ENCODE measurements around the gene MAFG. TPM values are rescaled to one million over a fixed set of nuclear protein-coding genes. Genes with fewer than 3 reads are reported as not detected.

MAFG gene
- total and polyA plus RNA-seq, 2 of the 13 experiments (the other 11 are each of a cell fraction or from before 2014, with no cell fraction given): 14.5 to 20.0 TPM

DNA sequence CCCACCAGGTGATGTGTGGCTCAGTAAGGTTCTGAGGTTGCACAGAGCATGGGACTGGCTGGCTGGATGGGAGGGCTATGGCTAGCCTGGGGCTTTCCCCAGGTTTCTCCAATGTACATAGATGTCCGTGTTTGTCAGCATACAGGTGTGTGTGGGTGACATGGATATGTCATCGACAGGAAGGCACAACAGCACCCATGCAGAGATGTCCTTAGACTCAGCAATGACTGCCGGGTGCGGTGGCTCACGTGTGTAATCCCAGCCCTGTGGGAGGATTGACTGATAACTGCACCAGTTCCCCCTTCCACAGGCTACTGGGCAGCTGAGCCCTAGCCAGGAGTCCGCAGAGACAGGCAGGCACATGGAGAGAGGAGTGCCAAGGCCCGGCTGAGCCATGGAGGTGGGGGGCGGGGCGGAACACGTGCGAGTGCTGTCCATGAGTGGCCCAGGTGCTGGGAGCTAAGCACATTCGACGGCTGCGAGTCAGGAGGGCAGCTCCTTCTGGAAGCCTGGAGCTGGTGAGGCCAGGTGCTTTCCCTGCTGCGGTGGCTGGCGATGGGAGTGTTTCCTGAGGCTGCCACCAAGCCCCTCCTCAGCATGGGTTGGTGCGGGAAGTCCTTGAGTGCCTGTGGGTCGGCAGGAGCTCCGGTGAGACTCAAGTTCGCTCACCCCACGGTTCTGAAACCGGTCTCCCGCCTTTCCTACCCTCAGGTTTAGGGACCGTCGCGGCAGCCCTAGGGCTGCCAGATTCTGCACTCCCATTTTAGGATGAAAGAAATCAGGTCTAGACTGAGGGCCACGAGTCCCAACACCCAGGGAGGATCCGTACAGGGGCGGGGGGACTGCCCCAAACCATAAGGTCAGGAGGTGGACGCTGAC is 49.0 kb upstream of the MAFG start (continued):
- TF ChIP-seq GZF1 (CRISPR knock-in tag; IDR thresholded peaks at IDR 0.05) (no peak), YY1 (IDR thresholded peaks at IDR 0.05; ENCODE audit: insufficient read depth, insufficient replicate concordance, low read depth, low read length) (no peak), ZNF567 (CRISPR knock-in tag; IDR thresholded peaks at IDR 0.05; ENCODE audit: borderline replicate concordance) (no peak), SRF (IDR thresholded peaks at IDR 0.05; ENCODE audit: low read depth, low read length) (no peak), HOXD1 (CRISPR knock-in tag; IDR thresholded peaks at IDR 0.05) (no peak), ZNF383 (CRISPR knock-in tag; IDR thresholded peaks at IDR 0.05; ENCODE audit: borderline replicate concordance) (peak; percentile 41; the same call in 1 of the 2 replicates), ZSCAN21 (CRISPR knock-in tag; IDR thresholded peaks at IDR 0.05; ENCODE audit: borderline replicate concordance) (peak; percentile 63; the same call in 1 of the 2 replicates), ZBTB1 (CRISPR knock-in tag; IDR thresholded peaks at IDR 0.05; ENCODE audit: borderline replicate concordance) (no peak), ZNF354B (CRISPR knock-in tag; IDR thresholded peaks at IDR 0.05) (no peak), DNMT3B (CRISPR knock-in tag; conservative IDR thresholded peaks at IDR 0.05) (no peak), GFI1 (CRISPR knock-in tag; IDR thresholded peaks at IDR 0.05; ENCODE audit: borderline replicate concordance) (no peak), RXRB (CRISPR knock-in tag; IDR thresholded peaks at IDR 0.05; ENCODE audit: borderline replicate concordance) (no peak), MEIS2 (CRISPR knock-in tag; IDR thresholded peaks at IDR 0.05) (no peak; the same call in 1 of the 2 replicates), TAF15 (IDR thresholded peaks at IDR 0.05; ENCODE audit: low read depth, low read length, poor library complexity, severe bottlenecking) (peak; percentile 35), TCF7L2 (IDR thresholded peaks at IDR 0.05; ENCODE audit: low read depth, low read length) (no peak), KAT8 (CRISPR knock-in tag; IDR thresholded peaks at IDR 0.05) (no peak), PAWR (CRISPR knock-in tag; IDR thresholded peaks at IDR 0.05; ENCODE audit: borderline replicate concordance) (0 out of 2 replicates have a peak, but pooled peaks have one; percentile 73)
- TF ChIP-seq, protein P1, sequence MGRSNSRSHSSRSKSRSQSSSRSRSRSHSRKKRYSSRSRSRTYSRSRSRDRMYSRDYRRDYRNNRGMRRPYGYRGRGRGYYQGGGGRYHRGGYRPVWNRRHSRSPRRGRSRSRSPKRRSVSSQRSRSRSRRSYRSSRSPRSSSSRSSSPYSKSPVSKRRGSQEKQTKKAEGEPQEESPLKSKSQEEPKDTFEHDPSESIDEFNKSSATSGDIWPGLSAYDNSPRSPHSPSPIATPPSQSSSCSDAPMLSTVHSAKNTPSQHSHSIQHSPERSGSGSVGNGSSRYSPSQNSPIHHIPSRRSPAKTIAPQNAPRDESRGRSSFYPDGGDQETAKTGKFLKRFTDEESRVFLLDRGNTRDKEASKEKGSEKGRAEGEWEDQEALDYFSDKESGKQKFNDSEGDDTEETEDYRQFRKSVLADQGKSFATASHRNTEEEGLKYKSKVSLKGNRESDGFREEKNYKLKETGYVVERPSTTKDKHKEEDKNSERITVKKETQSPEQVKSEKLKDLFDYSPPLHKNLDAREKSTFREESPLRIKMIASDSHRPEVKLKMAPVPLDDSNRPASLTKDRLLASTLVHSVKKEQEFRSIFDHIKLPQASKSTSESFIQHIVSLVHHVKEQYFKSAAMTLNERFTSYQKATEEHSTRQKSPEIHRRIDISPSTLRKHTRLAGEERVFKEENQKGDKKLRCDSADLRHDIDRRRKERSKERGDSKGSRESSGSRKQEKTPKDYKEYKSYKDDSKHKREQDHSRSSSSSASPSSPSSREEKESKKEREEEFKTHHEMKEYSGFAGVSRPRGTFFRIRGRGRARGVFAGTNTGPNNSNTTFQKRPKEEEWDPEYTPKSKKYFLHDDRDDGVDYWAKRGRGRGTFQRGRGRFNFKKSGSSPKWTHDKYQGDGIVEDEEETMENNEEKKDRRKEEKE (IDR thresholded peaks at IDR 0.05): no peak
- TF ChIP-seq, protein P2, sequence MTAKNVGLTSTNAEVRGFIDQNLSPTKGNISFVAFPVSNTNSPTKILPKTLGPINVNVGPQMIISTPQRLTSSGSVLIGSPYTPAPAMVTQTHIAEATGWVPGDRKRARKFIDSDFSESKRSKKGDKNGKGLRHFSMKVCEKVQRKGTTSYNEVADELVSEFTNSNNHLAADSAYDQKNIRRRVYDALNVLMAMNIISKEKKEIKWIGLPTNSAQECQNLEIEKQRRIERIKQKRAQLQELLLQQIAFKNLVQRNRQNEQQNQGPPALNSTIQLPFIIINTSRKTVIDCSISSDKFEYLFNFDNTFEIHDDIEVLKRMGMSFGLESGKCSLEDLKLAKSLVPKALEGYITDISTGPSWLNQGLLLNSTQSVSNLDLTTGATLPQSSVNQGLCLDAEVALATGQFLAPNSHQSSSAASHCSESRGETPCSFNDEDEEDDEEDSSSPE (CRISPR knock-in tag; IDR thresholded peaks at IDR 0.05): peak; percentile 44; the same call in 1 of the 2 replicates
- TF ChIP-seq, protein P3, sequence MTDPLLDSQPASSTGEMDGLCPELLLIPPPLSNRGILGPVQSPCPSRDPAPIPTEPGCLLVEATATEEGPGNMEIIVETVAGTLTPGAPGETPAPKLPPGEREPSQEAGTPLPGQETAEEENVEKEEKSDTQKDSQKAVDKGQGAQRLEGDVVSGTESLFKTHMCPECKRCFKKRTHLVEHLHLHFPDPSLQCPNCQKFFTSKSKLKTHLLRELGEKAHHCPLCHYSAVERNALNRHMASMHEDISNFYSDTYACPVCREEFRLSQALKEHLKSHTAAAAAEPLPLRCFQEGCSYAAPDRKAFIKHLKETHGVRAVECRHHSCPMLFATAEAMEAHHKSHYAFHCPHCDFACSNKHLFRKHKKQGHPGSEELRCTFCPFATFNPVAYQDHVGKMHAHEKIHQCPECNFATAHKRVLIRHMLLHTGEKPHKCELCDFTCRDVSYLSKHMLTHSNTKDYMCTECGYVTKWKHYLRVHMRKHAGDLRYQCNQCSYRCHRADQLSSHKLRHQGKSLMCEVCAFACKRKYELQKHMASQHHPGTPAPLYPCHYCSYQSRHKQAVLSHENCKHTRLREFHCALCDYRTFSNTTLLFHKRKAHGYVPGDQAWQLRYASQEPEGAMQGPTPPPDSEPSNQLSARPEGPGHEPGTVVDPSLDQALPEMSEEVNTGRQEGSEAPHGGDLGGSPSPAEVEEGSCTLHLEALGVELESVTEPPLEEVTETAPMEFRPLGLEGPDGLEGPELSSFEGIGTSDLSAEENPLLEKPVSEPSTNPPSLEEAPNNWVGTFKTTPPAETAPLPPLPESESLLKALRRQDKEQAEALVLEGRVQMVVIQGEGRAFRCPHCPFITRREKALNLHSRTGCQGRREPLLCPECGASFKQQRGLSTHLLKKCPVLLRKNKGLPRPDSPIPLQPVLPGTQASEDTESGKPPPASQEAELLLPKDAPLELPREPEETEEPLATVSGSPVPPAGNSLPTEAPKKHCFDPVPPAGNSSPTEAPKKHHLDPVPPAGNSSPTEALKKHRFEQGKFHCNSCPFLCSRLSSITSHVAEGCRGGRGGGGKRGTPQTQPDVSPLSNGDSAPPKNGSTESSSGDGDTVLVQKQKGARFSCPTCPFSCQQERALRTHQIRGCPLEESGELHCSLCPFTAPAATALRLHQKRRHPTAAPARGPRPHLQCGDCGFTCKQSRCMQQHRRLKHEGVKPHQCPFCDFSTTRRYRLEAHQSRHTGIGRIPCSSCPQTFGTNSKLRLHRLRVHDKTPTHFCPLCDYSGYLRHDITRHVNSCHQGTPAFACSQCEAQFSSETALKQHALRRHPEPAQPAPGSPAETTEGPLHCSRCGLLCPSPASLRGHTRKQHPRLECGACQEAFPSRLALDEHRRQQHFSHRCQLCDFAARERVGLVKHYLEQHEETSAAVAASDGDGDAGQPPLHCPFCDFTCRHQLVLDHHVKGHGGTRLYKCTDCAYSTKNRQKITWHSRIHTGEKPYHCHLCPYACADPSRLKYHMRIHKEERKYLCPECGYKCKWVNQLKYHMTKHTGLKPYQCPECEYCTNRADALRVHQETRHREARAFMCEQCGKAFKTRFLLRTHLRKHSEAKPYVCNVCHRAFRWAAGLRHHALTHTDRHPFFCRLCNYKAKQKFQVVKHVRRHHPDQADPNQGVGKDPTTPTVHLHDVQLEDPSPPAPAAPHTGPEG (CRISPR knock-in tag; IDR thresholded peaks at IDR 0.05): no peak

Data from HepG2 (cell line).